Stimulated activated CD8-positive, alpha-beta memory T cell treated with anti-CD3 and anti-CD28 coated beads, Interleukin-4, amount 100 ng/mL, for 4 hours (primary cell): ENCODE results near the gene KDM7A.
"Not testable (repeated sequence)": the region's sequence is repeated elsewhere in the genome, so short reads cannot be mapped to it uniquely, and the experiment has no call there.

Experiments
- DNase-seq, 2 donors: peaks; one replicate each; pipeline ENCODE4 v3.0.0-alpha.2; 2020; ENCODE audit warnings: low read depth in 2 of 2, low spot score in 1 of 2

Gene KDM7A

DNA sequence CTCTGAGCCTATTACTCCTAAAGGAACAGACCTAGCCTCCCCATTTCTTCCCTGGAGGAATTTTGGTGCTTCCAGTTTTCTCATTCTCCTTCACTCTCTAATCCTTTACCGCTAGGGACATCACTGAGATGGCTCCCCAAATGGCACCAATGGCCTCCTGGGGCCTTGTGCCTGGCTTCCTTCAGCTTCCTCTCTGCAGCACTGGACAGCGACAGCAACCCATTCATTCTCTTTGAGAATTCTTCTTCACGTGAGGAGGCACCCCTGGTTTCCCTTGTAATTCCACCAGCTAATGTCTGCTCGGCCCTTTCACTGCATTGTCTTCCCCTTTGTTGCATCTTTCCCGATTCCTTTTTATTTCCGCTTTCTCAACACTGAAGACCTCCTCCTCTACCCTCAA lies 24.6 kb upstream of the KDM7A start:
- no peak for DNase-seq

GRCh38 chr7:140200061-140200989 lies 23.5 kb upstream of the KDM7A start:
- DNase-seq, result no peak

GRCh38 chr7:140197938-140198337 lies 21.2 kb upstream of the KDM7A start:
- no peak for DNase-seq

GRCh38 chr7:140197218-140197890 lies 20.6 kb upstream of the KDM7A start:
- no peak for DNase-seq

DNA sequence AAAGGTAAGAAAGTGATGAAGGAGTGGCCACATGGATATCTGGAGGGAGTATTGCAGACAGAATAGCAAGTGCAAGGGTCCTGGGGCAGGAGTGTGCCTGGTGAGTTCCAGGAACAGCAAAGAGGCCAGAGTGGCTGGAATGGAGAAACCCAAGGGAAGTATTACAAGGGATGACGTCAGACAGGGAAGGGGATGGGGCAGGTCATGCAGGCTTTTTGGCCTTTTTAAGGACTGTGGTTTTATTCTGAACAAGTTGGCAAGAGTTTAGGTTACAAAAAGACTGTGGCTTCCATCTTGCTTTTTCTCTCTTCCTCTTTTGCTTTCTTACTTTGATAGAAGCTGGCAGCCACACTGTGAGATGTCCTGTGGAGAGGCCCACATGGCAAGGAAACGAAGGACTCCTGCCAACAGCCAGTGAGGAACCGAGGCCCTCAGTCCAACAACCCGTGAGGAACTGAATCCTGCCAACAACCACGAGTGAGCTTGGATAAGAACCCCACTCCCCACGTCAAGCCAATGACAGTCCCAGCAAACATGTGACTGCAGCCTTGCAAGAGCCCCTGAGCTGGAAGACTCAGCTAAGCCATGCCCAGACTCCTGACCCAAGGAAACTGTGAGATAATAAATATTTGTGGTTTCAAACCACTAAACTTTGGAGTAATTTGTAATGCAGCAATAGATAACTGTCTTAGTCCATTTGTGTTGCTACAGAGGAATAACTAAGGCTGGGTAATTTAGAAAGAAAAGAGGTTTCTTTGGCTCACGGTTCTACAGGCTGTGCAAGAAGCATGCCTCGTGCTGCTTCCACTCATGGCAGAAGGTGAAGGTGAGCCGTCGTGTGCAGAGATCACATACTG lies 19.8 kb upstream of the KDM7A start:
- DNase-seq, result no peak

- no peak for DNase-seq
These were observed 19.1 kb upstream of the KDM7A start for GRCh38 chr7:140195859-140196258.

DNA sequence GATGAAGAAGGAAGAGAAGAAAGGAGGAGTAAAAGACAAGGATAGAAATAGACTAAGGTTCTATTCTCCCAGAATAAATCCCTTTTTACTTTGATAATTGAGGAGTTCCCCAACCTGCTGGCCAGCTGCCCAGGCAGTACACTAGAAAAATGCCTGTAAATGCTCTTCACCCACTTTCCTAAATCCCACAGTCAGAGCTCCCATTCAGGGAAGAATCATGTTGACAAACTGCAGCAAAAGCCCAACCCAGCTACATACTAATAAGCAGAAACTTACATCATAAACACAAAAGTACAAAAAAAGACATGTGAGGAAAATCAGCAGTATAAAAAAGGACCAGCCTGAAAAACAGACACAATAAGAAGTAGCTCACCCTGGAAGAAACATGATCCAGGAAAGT lies 15.8 kb upstream of the KDM7A start:
- DNase-seq, result no peak

GRCh38 chr7:140192176-140192575 lies 15.4 kb upstream of the KDM7A start:
- DNase-seq, result no peak

DNA sequence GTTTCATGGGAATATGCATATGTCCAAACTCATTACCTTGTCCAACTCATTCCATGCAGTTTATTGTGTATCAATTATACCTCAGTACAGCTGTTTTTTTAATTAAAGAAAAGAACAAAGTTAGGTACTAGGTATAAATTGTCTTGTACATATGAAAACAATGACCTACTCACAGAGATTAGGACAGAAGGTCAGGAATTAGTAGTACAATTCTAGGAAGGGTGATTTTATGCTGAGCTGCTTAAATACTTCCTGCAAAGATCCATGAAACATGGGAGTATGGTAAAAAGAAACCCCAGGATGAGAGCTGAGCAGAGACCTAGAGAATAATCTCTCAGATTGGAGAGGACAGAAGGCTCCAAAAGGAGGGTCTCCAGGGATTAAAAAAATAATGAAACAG lies 13.8 kb upstream of the KDM7A start:
- no peak for DNase-seq

GRCh38 chr7:140189917-140190316 lies 13.1 kb upstream of the KDM7A start:
- DNase-seq, result no peak

- no peak for DNase-seq
These were observed 6.1 kb upstream of the KDM7A start for GRCh38 chr7:140182917-140183316.

DNA sequence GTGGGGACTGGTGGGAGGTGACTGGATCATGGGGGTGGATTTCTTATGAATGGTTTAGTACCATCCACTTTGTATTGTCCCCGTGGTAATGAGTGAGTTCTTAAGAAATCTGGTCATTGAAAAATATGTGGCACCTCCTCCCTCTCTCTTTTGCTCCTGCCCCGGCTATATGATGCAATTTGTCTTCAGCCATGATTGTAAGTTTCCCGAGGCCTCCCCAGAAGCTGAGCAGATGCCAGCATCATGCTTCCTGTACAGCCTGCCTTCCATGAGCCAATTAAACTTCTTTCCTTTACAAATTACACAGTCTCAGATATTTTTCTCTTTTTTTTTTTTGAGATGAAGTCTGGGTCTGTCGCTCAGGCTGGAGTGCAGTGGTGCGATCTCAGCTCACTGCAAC lies 2.6 kb upstream of the KDM7A start:
- DNase-seq, result no peak

GRCh38 chr7:140176122-140176701 lies 571 bp downstream of the KDM7A start:
- no peak for DNase-seq

DNA sequence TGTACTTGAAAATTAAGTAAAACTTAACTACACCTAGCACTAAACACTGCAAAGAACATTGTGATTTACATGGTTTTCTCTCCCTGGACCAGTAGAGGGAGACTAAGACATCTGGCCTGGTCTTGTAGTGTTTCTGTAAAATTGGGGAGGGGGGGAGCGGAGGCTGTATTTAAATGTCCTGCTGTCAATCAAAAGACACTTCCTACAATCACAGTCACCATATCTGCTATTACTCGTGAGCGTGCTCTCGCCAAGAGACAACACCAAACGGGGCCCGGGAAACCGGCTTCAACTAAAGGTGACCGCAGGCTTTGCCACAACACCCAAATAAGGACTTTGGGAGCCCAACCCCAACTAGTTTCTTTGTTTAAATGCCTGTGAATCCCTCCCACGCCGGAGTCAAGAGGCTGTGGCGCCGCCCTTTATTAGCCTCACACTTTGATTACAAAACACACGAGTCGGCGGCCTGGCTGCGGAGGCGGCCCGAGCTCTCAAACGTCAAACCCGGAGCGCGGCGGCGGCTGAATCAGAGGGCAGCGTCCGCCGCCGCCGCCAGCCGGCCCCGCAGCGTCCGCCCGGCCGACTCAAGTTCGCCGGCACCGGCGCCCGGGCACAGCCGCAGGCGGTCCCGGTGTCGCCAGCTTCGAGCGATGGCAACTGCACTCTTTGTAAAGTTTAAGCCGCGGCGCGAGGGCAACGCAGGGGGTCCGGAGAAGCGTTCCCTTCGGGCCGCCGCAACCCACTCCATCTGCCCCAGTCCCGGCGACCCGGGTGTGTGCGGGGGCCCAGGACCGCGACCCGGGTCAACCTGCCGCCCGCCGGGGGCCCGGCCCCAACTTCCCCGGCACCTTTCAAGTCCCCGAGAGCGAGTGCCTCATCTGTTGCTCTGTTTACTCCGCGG lies 1.3 kb downstream of the KDM7A start:
- DNase-seq, result peak; percentile 81 to 85

DNA sequence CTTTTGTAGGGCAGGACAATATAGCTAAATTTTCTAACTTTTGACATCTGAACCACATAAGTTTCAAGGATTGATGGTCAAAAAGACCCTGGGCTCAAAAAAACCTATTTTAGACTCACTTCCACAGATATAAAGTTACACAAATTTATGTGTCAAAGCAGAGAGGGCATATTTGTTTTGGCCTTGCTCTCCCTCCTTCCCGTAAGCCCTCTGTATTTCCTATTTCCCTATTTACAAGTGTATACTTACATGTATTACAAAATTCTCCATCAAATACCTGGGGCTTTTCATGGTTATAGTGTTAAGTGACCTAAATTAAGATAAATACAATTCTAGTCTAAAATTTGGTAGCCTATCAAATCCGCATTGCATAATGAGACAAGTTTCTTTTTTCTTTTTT lies 2.6 kb downstream of the KDM7A start:
- no peak for DNase-seq

- no peak for DNase-seq
These were observed 6.4 kb downstream of the KDM7A start for GRCh38 chr7:140170375-140170774.

DNA sequence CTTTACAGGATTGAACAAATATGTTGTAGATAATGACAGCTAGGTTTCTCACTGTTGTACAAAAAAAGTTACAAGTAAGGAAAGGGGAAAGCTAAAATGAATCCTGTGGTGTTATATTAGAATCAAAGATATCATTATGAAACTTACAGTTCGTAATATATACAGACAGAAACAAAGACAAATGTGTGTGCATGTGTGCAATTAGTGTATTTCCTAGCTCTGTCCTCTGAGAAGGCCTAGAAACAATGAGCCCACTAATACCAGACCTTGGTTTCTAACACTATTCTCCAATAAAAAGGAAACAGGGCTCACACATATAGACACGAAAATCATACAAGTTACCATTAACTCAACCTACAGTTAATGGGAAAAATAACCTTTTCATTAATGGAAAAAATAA lies 8.0 kb downstream of the KDM7A start:
- DNase-seq, result no peak

- no peak for DNase-seq
These were observed 11.4 kb downstream of the KDM7A start for GRCh38 chr7:140165422-140165821.

DNA sequence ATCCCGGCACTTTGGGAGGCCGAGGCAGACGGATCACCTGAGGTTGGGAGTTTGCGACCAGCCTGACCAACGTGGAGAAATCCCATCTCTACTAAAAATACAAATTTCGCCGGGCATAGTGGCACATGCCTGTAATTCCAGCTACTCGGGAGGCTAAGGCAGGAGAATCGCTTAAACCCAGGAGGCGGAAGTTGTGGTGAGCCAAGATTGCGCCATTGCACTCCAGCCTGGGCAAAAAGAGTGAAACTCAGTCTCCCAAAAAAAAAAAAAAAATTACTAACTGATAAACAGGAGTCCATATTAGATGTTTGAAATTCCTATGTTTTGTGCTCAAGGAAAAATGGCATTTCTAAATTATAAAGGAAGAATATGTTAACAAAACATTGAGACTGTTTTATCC lies 14.7 kb downstream of the KDM7A start:
- not testable (repeated sequence) for DNase-seq

GRCh38 chr7:140161047-140161446 lies 15.7 kb downstream of the KDM7A start:
- no peak for DNase-seq
